Activated gamma-delta T cell treated with anti-CD3 and anti-CD28 coated beads, Interleukin-2, amount 50 U/mL, for 16 hours (primary cell): ENCODE data around the gene ADTRP.
"Not testable (repeated sequence)": the region's sequence is repeated elsewhere in the genome, so short reads cannot be mapped to it uniquely, and the experiment has no call there.

Source experiments
- DNase-seq: peaks from one replicate; pipeline ENCODE4 v3.0.0-alpha.2; 2020; ENCODE audit warnings: low read depth

ADTRP gene

DNA sequence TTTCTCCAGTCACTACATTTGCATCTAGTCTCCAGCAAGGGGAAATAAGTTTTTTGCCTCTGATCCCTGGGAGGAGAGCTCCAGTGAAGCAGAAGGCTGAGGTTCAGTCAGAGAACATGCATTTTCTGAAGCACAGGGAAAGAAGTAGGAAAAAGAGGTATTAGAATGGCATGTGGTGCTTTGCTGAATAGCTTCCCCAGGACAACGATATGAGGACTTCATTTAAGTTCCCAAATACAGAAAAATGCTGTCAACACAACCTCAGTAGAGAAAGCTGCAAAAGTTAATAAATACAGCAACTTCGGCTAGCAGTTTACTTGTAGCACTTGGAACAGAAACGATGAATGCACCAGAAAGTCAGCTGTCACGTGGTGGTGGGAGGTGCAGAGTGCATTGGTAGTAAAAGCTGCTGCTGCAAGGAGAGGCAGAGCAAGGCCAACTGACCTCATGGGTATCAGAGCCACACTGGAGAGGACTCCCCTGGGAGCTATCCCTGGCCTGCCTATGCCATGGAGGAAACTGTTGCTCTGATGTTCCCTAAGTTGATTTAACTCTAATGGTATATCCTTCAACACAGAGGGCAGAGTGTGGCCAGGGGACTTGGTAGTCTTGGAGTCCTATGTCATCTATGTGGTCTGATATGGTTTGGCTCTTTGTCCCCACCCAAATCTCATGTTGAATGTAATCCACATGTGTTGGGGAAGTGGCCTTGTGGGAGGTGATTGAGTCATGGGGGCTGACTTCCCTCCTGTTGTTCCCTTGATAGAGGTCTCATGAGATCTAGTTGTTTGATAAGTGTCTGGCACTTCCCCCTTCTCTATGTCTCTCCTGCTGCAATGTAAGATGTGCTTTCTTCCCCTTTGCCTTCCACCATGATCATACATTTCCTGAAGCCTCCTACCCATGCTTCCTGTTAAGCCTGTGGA is 85.9 kb downstream of the ADTRP start:
- DNase-seq, result no peak

DNA sequence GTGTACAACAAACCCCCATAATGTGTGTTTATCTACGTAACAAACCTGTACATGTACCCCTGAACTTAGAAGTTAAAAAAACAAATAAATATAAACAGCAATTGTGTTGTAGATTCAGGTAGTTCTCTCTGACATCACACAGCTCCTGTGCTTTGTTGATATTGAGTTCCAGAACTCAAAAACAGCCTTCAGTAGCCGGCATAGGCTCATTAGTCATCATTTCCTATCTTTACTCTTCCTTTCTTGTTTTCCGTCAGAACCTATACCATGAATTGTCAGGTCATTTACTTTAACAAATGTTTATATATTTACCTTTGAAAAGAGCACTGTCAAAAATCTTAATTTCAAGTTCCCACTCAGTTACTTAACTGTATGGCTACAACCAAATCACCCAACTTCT is 88.8 kb downstream of the ADTRP start:
- DNase-seq, result no peak

DNA sequence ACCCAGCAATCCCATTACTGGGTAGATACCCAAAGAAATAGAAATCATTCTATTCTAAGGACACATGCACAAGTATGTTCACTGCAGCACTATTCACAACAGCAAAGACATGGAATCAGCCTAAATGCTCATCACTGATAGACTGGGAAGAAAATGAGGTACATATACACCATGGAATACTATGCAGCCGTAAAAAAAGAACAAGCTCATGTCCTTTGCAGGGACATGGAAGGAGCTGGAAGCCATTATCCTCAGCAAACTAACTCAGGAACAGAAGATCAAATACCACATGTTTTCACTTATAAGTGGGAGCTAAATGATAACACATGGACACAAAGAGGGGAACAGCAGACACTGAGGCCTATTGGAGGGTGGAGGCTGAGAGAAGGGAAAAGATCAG is 89.2 kb downstream of the ADTRP start:
- not testable (repeated sequence) for DNase-seq

DNA sequence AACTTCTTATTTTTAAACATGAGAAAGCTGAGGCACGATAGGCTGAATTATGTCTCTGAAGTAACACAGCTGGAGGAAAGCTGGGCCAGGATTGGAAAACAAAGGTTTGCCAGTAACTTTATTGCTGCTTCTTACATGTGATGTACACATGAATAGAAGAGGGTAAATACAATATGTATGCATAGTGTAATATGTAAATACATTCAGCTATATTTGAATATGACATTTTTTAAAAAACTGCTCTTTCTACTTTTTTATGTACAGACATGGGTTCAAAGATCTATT is 90.2 kb downstream of the ADTRP start:
- no peak for DNase-seq

DNA sequence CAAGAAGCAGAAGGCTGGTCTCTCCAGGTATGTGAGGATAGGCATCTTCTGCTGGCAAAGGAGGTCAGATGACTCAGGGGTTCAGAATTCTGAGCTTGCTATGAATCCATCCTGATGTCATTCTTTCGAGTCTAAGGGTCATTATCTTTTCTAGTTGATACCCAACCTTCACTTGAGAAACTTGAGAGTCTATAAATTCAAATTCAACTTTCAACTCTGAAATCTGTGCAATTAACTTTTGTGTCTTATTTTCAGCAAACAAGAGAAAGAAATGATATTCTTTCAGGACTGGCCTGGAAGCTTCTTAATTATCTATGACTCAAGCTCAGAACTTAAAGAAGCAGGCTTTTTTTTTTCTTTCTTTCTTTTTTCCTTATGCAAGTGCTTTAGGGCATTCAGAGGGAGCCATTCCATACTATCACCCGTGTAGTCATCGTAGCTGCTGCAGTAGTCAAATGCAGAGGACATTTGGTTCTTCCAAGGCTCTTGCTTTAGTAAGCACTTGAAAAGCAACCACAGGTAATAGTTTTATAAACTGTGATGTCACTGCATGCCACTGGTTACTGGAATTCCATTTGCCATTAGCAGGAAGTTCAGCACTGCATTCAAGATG is 93.0 kb downstream of the ADTRP start:
- no peak for DNase-seq

DNA sequence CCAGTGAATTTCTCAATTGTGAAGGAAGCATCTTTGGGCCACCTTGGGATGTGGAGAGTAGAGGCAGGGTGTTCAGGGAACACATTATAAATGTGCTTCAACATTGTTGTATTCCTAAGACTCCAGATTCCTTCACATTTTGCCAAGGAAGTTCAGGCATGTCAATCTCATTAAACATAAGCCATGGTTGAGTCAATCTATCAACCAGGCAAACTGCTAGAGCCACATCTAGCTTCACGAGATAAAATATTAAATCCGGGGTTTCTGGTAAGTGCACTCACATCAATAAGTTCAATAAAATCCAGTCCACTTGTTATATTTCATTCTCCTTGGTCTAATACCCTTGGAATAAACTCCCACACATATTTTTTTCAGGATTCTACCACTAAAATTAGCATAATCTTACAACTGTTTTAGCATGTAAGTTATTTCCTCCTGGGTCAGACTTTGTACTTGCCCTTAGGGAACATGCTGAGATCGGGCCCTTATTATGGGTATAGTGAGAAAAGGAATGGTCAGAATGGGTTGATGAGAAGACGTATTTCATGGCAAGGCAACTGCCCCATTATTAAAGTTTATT is 93.6 kb downstream of the ADTRP start:
- no peak for DNase-seq

DNA sequence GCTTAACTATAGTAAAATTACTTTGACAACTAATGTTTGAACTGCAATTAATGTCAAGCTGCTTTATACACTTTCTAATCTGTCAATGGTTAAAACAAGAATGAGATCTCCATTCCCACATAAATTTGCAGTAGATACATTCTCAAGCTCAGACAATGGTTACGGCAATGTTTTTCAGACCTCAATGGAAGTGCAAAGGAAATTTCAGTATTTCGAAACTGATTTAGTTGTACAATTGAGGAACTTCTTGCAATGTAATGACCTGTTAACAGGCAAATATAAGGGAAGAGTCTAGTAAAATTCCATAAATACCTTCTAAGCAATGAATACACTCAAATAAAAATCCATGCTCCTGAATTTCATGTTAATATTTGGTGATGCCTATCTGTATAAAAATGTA is 94.7 kb downstream of the ADTRP start:
- no peak for DNase-seq

DNA sequence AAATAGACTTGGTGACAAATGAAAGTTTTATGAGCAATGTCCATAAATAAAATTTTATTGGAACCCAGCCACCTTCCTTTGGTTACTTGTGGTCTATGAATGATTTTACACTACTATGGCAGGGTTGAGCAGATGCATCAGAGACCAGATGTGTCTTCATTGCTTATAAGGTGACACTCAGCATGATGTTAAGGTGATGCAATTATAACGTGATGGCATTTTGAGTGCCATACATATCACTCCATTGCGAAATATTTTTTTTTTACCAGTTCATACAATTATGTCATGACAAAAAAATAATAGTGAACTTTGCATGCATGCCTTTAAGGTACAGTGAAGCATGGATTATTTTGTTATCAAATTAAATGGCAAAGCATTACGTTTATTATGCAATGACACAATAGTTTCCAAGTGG is 96.0 kb downstream of the ADTRP start:
- DNase-seq, result no peak

DNA sequence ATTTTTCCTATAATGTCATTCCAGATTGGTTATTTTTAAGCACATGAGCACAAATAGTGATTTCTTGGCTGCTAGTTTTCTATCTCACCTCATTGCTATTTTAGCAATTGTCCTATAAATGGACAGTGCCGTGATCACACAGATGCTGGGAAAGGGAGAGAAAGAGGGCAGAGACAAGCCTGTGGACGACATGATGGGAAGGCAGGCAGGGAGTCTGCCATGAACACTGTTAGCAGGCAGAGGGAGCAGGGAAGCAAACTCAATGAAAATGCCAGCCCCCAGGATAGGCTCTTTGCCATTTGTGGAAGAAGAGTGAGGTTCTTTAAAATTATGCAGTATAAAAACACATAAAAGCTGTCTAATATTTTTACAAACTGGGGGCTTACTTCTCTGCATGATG is 96.8 kb downstream of the ADTRP start:
- DNase-seq, result no peak

DNA sequence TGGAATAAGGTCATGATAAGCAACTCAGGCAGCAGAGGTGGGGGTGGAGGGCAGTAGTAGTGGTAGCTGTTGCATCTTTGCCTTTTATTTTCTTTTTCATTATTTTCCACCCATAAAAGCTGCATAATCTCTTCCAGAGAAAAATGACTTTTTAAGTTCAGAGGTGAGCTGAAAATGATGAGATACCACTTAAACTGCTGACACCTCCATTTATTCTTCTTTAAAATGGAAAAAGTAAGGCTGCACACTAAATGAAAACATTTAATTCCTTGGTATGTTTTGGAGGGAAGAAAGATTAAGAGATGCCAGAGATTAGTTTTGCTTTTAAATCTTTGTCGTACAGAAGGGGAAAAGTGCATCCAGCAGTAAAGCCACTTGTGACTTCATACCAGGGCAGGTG is 97.2 kb downstream of the ADTRP start:
- DNase-seq, result no peak

DNA sequence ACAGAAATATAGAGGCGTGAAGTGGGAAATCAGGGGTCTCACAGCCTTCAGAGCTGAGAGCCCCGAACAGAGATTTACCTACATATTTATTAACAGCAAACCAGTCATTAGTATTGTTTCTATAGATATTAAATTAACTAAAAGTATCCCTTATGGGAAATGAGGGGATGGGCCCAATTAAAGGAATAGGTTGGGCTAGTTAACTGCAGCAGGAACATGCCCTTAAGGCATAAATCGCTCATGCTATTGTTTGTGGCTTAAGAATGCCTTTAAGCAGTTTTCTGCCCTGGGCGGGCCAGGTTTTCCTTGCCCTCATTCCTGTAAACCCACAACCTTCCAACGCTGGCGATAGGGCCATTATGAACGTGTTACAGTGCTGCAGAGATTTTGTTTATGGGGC is 98.1 kb downstream of the ADTRP start:
- not testable (repeated sequence) for DNase-seq

DNA sequence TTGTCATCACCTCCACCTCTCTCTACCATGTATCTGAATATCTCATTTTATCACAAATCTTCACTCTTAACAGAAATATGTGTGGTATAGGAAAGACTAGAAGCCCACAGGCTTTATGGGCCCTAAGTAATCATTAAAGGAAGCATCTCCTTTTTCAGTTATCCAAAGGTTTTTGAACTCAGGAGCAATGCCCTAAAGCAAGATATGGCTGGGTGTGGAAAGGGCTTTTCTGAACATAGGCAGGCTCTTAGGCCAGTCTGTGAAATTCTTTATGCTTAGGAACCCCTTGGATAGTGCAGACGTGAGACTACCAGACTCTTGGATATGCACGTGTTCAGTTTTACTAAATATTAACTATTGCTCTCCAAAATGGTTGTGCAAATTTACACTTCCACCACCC is 99.5 kb downstream of the ADTRP start:
- no peak for DNase-seq

DNA sequence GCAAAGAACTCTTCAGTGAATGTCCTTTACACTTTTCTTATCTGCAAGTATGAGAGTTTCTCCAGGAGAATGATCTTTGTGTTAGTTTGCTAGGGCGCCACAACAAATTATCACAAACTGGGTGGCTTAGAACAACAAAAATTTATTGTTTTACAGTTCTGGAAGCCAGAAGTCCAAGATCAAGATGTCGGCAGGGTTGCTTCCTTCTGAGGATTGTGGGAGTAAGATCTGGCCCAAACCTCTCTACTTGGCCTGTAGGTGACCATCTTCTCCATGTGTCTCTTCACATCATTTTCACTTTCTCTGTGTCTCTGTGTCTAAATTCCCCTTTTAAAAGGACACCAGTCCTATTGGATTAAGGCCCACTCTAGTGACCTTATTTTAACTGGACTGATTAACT is 103.0 kb downstream of the ADTRP start:
- no peak for DNase-seq

DNA sequence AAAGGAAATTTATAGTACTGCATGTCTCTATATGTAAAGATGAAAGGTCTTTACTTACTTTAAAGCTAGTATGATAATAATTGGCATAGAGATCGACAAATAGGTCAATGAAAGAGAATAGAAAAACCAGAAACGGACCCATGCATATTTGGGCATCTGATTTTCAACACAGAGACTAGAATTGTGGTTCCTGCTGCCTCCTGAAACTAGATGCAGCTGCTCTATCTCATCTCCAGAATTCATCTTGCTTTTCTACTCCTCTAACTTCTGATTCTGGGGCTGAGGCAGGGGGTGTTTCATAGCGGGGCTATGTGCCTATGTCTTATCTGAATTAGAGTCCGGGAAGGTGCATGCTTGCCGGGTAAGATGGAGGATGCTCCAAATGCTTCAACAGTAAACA is 105.9 kb downstream of the ADTRP start:
- no peak for DNase-seq

DNA sequence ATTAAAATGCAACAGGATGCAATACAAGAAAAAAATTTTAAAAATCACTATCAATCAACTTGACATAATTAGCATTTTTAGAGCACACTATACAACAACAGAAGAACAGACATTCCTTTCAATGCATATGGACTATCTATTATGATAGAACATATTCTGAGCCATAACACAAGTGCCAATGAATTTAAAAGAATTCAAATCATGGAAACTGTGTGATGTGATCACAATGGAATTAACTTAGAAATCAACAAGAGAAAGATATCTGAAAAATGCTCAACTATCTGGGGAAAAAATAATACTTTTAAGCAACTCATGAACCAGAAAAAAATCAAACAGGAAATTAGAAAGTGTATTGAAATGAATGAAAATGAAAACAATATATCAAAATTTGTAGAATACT is 106.3 kb downstream of the ADTRP start:
- DNase-seq, result no peak

DNA sequence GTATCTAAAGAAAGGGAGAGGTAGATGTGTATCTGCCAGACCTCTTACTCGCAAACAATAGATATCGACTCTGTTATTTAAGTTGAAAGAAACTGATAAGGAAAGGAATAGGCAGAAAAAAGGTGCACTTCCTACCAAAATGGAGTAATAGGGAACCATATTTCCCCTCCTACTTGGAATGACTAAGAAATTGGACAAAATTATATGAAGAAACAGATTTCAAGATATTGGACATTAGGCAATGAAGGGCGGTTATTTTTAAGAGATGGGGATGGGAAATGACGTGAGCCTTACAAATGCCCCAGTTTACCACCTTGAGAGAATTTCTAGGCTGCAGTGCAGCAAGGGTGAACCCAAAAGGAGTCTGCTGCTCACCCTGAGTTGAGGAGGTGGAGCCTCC is 108.9 kb downstream of the ADTRP start:
- DNase-seq, result no peak

DNA sequence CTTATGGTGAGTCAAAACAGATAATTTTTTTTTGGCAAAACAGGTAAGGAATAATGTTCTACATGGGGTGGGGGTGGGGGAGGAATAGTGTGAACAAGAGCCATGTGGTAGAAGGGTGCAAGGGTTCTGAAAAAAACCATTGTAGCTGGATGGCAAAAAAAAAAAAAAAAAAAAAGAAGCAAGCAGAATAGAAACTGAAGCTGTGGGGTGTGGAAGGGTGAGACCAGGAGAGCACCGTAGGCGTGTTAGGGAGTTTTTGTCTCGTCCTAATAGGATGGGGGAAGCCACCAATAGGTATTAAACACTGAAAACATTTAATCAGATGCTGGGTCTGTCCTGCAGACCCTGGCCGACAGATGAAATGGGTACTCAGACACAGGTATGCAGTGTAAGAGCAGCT is 110.1 kb downstream of the ADTRP start:
- no peak for DNase-seq

DNA sequence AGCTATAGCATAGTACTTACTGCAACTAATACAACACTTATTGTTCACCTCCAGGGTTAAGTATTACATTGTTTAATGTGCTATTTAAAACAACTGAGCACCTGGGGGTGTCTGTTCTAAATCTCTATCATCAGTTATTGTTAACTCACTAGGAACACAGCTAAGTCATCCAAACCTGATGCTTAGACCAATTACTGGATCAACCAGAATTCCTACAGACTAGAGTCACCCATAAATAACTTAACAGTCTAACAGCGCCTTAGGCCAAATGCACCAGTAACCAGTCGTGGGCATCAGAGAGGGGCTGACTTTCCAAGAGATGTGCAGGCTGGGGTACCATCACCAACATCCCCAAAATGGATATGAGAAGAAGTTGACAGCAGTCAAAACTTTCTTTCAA is 110.7 kb downstream of the ADTRP start:
- DNase-seq, result no peak

DNA sequence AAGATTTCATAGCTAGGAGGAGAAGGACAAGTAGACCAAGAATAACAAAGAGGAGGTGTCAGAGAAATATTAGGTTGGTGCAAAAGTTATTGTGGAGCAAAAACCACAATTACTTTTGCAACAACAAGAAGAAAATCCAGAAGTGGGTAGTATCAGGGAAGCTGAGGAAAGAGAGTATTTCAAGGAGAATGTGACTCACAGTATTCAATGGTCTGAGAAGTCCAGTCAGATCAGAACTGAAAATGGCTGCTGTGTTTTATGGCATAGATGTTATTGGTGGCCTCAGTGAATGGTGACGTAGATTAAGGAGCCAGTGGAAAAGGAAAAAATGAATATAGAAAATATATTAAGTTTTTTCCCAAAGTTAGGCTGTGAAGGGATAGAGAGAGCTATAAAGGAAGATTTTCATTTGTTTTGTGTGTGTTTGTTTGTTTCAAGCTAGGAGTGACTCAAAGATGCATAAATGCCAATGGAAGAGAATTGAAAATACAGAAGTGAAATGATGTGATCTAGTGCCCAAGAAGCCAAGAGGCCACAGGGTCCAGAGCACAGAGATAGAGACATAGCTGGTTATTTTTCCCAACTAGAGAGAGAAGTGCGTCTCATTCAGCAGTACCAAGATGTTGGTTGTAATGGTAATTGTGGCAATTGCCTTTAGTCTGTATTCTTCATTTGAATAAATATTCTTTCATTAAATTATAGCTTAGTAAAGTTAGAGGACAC is 112.8 kb downstream of the ADTRP start:
- DNase-seq, result no peak
